PFSK-1 (cell line): ENCODE results near the gene NID1.

Source experiments
- POLR2AphosphoS5 ChIP-seq: IDR thresholded peaks from 2 replicates; pipeline ENCODE4 v1.6.1; 2012; ENCODE audit warnings: low read depth, mild to moderate bottlenecking, control low read depth, low read length, moderate library complexity
- TF ChIP-seq, protein P1 (sequence below), 2 experiments: IDR thresholded peaks; 2 replicates each; pipeline versions ENCODE4 v1.6.1 to v1.8.0; 2011 to 2012; ENCODE audit warnings: low read depth in 2 of 2, low read length in 2 of 2, control low read depth in 1 of 2, inconsistent platforms in 1 of 2, mild to moderate bottlenecking in 1 of 2, moderate library complexity in 1 of 2; ENCODE audit not compliant: insufficient read depth in 1 of 2

DNA sequence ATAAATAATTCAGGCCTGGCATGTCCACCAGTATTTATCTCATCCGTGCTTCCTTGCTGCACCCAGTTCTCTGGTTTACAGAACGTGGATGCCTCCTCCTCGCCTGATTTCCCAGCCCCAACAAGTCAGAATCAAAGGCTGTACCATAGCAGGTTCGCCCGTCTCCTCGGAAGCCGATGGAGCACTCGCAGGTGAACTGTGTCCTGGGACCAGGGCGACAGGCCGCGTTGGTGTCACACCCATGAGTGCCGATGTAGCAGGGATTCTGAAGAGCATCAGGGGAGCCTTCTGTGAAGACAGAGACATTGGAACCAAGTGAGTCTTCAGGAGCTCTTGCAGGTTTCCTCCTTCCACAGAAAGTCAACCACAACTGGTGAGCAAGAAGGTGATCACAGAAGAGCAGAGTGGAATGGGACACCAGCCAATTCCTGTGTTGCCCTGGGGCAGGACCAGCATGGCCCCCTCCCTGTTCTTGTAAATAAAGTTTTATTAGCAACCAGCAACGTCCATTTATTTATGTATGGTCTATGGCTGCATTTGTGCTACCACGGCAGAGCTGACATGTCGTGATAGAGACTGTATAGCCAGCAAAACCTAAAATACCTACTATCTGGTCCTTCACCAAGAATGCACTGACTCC lies 40.8 kb downstream of the NID1 start:
- no peak for TF ChIP-seq POLR2AphosphoS5
- TF ChIP-seq, protein P1, sequence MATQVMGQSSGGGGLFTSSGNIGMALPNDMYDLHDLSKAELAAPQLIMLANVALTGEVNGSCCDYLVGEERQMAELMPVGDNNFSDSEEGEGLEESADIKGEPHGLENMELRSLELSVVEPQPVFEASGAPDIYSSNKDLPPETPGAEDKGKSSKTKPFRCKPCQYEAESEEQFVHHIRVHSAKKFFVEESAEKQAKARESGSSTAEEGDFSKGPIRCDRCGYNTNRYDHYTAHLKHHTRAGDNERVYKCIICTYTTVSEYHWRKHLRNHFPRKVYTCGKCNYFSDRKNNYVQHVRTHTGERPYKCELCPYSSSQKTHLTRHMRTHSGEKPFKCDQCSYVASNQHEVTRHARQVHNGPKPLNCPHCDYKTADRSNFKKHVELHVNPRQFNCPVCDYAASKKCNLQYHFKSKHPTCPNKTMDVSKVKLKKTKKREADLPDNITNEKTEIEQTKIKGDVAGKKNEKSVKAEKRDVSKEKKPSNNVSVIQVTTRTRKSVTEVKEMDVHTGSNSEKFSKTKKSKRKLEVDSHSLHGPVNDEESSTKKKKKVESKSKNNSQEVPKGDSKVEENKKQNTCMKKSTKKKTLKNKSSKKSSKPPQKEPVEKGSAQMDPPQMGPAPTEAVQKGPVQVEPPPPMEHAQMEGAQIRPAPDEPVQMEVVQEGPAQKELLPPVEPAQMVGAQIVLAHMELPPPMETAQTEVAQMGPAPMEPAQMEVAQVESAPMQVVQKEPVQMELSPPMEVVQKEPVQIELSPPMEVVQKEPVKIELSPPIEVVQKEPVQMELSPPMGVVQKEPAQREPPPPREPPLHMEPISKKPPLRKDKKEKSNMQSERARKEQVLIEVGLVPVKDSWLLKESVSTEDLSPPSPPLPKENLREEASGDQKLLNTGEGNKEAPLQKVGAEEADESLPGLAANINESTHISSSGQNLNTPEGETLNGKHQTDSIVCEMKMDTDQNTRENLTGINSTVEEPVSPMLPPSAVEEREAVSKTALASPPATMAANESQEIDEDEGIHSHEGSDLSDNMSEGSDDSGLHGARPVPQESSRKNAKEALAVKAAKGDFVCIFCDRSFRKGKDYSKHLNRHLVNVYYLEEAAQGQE (IDR thresholded peaks at IDR 0.05; ENCODE audit: insufficient read depth in 1 of 2, low read depth in 2 of 2, low read length in 2 of 2) = no peak
